ENCODE data around the gene LRRC30.
"Not testable (repeated sequence)": the region's sequence is repeated elsewhere in the genome, so short reads cannot be mapped to it uniquely, and the experiment has no call there.

LRRC30 gene

DNA sequence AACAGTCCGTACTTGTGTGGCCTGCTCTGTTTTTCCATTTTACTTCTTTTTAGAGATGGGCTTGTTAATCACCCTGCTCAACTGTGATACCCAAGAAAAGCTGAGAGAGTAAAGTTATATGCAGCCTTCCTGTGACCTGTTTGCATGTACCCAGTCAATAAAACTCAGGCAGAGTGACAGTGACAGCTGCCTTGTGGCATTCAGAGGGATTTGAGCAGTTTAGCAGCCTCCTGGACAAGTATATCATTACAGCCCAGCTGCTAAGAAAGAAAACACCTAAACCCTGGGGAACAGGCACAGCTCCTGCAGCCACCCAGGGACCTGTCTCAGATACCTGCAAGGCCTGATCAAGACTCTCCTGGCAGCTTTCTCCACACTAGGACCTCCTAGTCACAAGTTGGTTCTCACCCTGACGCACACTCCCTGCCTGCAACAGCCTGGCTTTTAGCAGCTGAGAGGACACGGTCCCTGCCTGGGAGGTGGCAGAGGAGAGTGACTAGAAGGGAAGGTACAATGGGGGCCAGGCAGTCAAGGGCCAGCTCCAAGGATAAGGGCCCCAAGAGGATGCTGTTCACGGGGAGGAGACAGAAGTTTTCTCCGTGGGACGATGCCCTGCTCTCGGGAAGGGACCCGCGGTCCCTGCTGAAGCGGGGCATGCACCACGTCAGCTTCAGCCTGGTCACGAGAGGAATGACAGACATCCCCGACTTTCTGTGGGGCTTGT, at the start of gene LRRC30:
TSS of gene LRRC30 (plus strand) at position 464 of the 724 bp plus-strand sequence. CDS start at position 514, 50 bp downstream.
- DNase-seq: no peak

DNA sequence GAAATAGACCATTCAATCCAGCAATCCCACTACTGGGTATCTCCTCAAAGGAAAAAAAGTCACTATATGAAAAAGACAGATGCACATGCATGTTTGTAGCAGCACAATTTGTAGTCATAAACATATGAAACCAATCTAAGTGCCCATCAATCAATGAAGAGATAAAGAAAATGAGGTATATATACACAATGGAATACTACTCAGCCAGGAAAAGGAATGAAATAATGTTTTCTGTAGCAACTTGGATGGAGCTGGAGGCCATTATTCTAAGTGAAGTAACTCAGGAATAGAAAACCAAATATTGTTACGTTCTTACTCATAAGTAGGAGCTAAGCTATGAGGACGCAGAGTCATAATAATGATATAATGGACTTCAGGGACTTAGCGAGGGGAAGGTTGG, 45.2 kb upstream of the LRRC30 start:
- DNase-seq: no peak

DNA sequence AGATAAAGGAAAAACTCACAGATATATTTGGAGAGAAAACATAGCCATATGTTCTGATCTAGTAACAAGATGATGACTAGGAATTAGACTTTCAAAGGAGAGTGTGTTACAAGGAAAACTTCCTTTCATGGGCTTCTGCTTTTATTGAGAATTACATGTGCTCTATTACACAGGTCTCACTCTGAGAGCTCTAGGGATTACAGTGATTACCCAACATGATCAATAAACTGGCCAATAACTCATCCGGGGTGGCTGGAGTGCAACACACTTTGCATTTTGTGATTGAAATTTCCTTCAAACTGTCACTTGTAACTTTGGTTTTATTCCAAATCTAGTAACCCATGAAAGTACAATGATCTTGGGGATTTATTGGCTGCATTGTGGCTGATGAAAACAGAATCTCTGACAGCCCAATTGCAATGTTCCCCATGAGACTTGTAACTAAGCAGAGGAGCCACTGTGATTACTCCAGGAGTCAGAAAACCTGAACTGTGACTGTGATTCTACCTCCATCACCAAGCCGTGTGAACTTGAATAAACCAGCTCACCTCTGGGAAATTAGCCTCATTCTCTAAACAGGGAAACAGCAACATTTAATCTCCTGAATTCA, 40.2 kb upstream of the LRRC30 start:
- no peak for DNase-seq

- DNase-seq: no peak
Observed at GRCh38 chr18:7191736-7192135, 39.2 kb upstream of the LRRC30 start.

DNA sequence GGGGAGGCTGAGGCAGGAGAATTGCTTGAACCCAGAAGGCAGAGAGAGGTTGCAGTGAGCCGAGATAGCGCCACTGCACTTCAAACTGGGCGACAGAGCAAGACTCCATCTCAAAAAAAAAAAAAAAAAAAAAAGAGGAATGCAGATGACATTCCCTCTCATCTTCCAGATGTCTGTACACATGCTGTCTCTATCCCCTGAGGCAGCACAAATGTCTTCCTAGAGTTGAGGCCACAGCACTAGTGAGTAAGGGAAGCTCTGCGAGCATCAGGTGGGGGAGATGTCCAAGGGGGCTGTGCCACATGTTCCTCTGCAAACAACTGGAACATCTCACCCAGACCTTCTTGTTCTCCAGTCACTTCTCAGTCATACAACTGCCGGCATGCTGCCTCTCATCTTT, 35.6 kb upstream of the LRRC30 start:
- no peak for DNase-seq

- DNase-seq: no peak
Observed at GRCh38 chr18:7196421-7196820, 34.5 kb upstream of the LRRC30 start.

DNA sequence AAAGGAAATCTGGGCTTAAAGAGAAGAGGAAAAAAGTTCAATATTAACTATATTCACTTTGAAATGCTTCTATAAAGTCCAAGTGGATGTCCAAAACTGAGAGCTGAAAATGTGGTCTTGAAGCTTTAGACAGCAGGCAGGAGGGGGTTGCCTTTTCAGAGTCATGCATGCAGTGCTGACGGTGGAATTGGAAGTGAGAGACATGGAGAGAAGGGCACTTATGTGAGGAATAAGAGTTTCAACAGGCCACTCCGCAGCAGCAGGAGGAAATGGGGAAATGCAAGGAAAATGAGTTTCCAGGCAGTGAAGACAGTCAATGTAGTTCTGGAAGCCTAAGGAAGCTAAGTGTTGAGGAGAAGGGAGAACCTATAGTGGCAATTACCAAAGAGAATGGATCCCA, 33.0 kb upstream of the LRRC30 start:
- DNase-seq: no peak

DNA sequence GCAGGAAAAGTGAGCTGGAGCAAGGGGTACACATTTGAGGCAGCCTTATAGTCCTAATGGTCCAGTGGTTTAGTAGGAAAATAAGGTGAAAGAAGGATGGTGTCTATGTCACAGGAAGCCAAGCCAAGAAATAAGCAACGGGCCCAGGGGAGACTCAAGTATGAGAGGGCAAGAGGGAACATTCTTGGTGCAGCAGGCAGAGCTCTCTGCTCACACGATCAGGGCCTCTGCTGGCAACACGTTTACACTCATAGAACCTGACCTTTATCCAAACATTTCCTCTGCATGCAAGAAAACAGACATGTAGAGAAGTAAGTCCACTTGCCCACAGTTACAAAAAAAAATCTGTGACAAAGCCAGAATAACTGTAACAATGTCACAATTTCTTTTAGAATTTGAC, 32.6 kb upstream of the LRRC30 start:
- DNase-seq: no peak

DNA sequence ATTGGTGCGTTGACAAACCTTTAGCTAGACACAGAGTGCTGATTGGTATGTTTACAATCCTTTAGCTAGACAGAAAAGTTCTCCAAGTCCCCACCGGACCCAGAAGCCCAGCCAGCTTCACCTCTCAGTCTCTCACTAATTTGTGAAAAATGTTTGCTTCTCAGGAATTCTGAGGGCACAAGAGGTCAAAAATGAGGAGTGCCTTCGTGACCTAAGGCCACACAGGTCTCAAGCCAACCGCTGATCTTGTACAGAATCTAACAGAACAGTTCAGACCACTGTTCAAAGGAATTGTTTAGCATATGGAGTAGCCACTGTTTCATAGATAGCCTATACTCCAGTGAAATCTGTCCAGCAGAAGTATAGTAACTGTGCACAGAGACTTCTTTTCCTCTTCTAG, 29.8 kb upstream of the LRRC30 start:
- no peak for DNase-seq

- DNase-seq: no peak
Observed at GRCh38 chr18:7202169-7202568, 28.7 kb upstream of the LRRC30 start.

GRCh38 chr18:7203601-7204000, 27.3 kb upstream of the LRRC30 start:
- not testable (repeated sequence) for DNase-seq

DNA sequence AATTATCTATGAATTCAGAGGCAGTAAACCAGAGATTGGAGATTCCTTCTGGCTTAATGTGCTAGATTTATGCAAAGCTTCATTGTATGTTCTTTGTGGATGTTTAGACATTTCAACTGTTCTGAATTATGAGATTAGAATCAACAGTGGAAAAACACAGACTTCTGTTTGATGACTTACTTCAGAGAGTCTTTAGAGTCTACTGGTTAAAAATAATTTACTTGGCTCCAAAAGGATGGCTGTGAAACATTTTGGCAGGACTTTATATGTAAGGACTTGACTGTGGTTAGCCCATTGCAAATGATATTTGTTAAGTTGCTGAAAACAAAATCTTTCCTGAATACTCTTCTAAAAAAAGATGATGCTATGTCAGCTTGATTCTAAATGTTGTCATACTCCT, 25.5 kb upstream of the LRRC30 start:
- no peak for DNase-seq

- DNase-seq: no peak
Observed at GRCh38 chr18:7206217-7206616, 24.7 kb upstream of the LRRC30 start.

DNA sequence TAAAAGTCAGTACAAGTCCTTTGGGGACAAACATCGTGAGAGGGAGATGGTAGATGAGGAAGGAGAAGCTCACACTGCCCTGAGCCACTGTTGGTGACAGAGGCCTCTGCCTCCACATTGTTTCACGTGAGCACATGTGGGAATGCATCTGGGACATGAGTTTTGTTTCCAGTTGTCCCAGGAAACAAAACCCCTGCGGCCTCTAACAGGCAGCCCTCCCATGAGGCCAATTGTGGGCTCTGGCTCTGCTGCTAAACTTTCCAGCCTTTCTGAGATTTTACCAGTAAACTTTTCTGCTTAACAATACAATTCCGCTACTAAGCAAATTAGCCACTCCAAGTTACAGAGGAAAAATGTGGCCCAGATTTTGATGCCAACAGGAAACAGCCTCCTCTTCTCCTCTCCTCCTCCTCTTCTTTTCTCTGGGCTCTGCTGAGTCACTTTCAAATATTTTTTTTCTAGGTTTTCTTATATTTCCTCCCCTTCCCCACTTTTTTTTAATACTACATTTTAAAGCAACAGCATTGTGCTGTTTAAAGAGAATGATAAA, 23.4 kb upstream of the LRRC30 start:
- DNase-seq: no peak

DNA sequence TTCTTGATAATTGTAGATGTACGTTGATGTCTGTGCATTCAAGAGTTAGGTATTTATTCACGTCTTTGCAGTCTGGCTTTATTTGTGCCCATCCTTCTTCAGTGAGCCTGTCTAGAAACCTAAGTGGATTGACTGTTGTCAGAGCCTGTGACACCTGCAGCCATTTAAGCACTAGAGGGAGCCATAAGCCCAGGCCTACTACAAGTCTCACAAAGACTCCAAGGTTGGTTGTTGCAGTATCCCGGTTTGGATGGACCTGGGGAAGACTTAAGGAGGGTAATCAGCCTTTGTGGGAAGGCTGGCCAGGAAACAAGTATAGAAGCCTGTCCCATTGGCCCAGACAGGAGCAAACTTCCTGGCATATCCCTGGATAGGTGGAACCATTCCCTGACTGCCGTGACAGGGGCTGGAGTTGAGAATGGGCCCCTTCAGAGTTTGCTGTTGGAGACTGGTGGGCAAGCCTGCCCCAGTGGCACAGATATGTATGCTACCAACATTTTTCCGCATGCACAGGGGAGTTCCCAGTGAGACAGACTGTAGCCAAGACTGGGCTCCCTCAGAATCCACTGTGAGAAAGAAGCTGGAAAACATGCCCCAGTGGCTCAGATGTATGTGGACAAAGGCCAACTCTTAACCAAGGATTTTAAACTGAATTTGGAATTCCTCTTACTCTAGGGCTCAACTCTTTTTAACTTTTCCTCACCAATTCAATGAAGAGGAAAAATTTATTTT, 9.3 kb upstream of the LRRC30 start:
- no peak for DNase-seq

- no peak for DNase-seq
Observed at GRCh38 chr18:7224198-7224597, 6.7 kb upstream of the LRRC30 start.

DNA sequence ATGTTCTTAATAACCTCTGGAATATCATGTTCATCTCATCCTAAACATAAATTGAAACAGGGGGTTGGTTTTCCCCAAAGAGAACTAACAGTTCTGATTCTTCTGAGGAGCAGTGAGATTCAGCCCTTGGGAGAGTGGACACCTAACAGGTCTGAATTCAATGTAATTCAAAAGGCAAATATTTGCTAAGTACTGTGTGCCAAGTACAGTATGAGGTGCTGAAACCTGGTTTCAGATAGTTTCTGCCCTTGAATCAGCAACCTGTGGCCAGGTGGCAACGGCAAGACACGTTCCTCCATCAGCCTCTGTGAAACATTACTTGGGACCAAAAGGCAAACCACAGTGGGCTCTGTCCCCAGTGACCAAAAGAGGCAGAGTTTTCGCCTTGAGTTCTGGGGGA, 1.3 kb downstream of the LRRC30 start:
- no peak for DNase-seq

- DNase-seq: no peak
Observed at GRCh38 chr18:7233134-7233810, 2.4 kb downstream of the LRRC30 start.

DNA sequence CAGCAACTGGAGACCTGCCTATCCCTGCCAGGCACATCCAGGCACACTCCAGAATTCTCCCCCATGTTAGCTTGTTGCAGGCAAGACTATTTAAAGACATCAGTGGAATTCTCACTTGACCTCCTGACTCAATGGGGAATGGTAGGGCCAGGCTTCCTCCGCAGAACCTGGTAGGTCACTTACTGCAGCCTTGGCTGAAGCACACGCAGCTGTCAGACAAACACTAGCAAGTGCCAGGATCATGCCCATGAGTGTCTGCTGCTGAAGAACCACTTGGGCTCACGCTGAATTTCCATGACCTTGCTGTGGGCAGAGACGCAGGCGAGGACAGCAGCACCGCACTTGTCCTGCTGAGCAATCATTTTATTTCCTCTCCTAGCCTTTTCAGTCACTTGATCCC, 3.2 kb downstream of the LRRC30 start:
- DNase-seq: no peak

- no peak for DNase-seq
Observed at GRCh38 chr18:7234956-7235355, 4.1 kb downstream of the LRRC30 start.

- DNase-seq: no peak
Observed at GRCh38 chr18:7236072-7236471, 5.2 kb downstream of the LRRC30 start.

GRCh38 chr18:7236933-7237332, 6.0 kb downstream of the LRRC30 start:
- no peak for DNase-seq

- DNase-seq: no peak
Observed at GRCh38 chr18:7237673-7238272, 6.9 kb downstream of the LRRC30 start.

Data from activated effector memory CD4-positive, alpha-beta T cell treated with Interleukin-2 at 50 U/mL for 16 hours (primary cell).